ENCODE results near the gene CCDC102B.
"Not testable (repeated sequence)": the region's sequence is repeated elsewhere in the genome, so short reads cannot be mapped to it uniquely, and the experiment has no call there.

The CCDC102B gene

GRCh38 chr18:68915061-68915460 lies 117.2 kb downstream of the CCDC102B start:
- no peak for FAIRE-seq

GRCh38 chr18:68916734-68917133 lies 118.9 kb downstream of the CCDC102B start:
- FAIRE-seq, result no peak

GRCh38 chr18:68918216-68918615 lies 120.3 kb downstream of the CCDC102B start:
- FAIRE-seq, result no peak

GRCh38 chr18:68919900-68920299 lies 122.0 kb downstream of the CCDC102B start:
- FAIRE-seq, result no peak

- FAIRE-seq, result no peak
Measured at GRCh38 chr18:68922392-68922791, 124.5 kb downstream of the CCDC102B start.

GRCh38 chr18:68925268-68925667 lies 127.4 kb downstream of the CCDC102B start:
- no peak for FAIRE-seq

- FAIRE-seq, result no peak
Measured at GRCh38 chr18:68928762-68929675, 131.1 kb downstream of the CCDC102B start.

GRCh38 chr18:68935686-68936085 lies 137.8 kb downstream of the CCDC102B start:
- no peak for FAIRE-seq

- no peak for FAIRE-seq
Measured at GRCh38 chr18:68937029-68937599, 139.2 kb downstream of the CCDC102B start.

- peak; percentile 30 for FAIRE-seq
Measured at GRCh38 chr18:68940039-68940438, 142.2 kb downstream of the CCDC102B start.

GRCh38 chr18:68940754-68941153 lies 142.9 kb downstream of the CCDC102B start:
- FAIRE-seq, result no peak

GRCh38 chr18:68942230-68942629 lies 144.3 kb downstream of the CCDC102B start:
- FAIRE-seq, result no peak

GRCh38 chr18:68943861-68944260 lies 146.0 kb downstream of the CCDC102B start:
- not testable (repeated sequence) for FAIRE-seq

- FAIRE-seq, result no peak
Measured at GRCh38 chr18:68944330-68944729, 146.4 kb downstream of the CCDC102B start.

- FAIRE-seq, result no peak
Measured at GRCh38 chr18:68944826-68945225, 146.9 kb downstream of the CCDC102B start.

- FAIRE-seq, result no peak
Measured at GRCh38 chr18:68948622-68949021, 150.7 kb downstream of the CCDC102B start.

GRCh38 chr18:68954738-68955137 lies 156.9 kb downstream of the CCDC102B start:
- no peak for FAIRE-seq

GRCh38 chr18:68956650-68957049 lies 158.8 kb downstream of the CCDC102B start:
- no peak for FAIRE-seq

GRCh38 chr18:68960355-68960754 lies 162.5 kb downstream of the CCDC102B start:
- FAIRE-seq, result no peak

GRCh38 chr18:68962623-68963022 lies 164.7 kb downstream of the CCDC102B start:
- FAIRE-seq, result no peak

GRCh38 chr18:68965817-68966216 lies 167.9 kb downstream of the CCDC102B start:
- FAIRE-seq, result no peak

- FAIRE-seq, result no peak
Measured at GRCh38 chr18:68969027-68969426, 171.1 kb downstream of the CCDC102B start.

- FAIRE-seq, result no peak
Measured at GRCh38 chr18:68972176-68972575, 174.3 kb downstream of the CCDC102B start.

- FAIRE-seq, result no peak
Measured at GRCh38 chr18:68979737-68980136, 181.9 kb downstream of the CCDC102B start.

All from A204.1 (cell line).